AG08395 (cell line): ENCODE measurements around the gene CEP55.
A peak's percentile ranks its signal among the peaks of the same experiment; 100 is the strongest.
"Not testable (repeated sequence)": the region's sequence is repeated elsewhere in the genome, so short reads cannot be mapped to it uniquely, and the experiment has no call there.

Experiments used
- DNase-seq: peaks from one replicate; pipeline ENCODE4 v3.0.0; 2012; ENCODE audit warnings: mixed read lengths, low spot score

The CEP55 gene

DNA sequence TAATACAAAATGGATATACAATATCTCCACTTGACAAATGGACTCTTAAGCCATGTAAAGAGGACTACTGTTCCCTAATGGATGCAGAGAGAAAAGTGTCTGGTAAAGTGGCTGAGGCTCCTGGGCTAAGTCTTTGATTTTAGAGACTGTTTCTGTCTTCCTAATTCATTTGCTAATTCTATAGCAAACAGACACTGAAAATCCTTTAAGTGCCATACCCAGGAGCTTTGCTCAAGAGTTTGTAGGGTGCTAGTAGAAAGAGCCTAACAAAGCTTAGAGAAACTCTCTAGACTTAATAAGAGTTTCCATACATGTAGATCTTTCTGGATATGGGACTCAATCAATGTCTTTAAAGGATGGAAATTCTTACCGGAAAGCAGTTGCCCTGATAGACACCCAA, 16.7 kb downstream of the CEP55 start:
- no peak for DNase-seq

DNA sequence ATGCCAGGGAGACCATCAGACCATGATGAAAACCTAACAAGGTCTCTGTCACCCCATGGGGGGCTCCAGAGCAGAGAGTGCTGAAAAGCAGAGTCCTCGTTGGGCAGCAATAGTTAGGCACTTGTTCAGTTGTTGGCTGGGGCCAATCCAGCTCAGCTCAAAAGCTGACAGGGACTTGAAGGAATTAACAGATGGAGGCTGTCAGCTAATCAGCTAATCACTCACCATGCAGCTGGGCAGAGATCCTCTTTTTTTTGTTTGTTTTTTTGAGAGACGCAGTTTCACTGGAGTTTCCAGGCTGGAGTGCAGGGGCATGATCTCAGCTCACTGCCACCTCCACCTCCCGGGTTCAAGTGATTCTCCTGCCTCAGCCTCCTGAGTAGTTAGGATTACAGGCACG, 18.1 kb downstream of the CEP55 start:
- DNase-seq, result no peak

DNA sequence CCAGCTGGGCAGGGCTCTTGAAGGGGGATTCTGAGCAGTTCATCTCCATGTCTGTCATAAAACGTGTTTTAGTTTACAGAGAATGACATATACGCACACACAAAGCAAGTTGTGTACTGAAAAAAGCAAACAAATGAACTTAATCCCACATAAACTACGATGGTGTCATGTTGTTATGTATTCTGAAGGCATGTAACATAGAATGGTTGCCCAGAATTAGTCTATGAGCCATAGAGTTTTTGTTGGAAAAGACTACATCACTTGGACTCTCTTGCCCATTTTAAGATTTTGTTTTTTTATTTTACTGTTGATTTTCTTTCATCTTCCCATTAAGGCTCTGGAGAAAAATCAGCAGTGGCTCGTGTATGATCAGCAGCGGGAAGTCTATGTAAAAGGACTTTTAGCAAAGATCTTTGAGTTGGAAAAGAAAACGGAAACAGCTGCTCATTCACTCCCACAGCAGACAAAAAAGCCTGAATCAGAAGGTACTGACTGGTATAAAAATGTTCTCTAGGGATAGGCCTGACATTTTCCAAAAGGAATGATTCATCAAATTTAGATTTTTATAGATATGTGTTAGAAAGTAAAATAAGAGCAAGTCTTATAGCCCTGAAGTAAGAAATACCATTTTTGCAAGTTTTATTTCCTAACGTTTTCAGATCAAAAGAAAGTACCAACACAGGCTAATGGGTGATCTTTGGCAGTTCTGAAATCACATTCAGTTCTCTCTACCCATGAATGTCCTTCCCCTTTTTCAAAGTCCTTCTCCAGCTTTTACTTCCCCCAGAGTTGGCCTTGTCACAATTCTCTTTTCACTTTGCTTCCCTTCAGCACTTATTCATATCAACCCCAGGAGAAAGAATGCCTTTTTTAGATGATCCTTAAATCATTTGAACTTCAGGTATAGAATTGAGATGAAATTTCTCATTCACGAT, 18.9 kb downstream of the CEP55 start:
- DNase-seq, result peak; percentile 19

DNA sequence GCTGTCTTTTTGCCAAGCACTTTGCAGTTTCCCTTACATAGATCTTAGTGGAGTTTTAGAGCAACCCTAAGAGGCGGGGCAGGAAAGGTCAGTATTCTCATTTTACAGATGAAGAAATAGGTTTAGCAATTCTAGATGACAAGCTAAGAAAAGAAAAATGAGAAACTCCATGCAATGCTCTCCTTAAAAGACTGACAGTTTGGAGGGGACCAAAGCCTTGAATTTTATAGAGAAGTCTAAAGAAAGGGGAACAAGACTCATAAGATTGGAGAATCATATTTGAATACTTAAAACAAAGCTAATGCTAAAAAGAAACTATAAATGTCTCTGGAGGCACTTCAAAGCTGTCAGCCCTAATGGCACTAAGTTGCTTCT, 19.6 kb downstream of the CEP55 start:
- DNase-seq, result no peak

DNA sequence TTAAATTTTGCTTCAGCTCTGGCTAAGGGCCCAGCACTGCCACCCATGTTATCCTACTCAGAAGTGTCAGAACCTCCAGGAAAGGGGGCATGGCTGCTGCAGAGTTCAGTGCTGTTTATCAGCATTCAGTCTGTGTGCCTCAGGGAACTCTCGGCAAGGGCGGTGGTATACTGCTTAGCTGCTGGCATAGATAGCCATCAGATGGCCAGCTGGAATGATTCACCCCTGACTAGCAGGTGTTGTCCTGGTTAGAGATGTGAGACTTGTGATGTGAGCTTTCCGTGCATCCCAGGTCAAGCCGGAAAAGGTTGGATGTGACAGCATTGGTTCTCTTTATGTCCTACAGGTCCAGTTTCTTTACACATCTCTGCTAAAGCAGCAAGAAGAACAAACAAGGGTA, 22.1 kb downstream of the CEP55 start:
- DNase-seq, result no peak

DNA sequence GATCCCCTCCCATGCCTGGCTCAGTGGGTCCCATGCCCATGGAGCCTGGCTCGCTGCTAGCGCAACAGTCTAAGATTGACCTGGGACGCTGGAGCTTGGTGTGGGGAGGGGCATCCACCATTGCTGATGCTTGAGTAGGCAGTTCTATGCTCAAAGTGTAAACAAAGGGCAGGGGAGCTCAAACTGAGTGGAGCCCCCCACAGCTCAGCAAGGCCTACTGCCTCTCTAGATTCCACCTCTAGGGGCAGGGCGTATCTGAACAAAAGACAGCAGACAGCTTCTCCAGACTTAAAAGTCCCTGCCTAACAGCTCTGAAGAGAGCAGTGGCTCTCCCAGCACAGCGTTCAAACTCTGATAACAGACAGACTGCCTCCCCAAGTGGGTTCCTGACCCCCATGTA, 38.9 kb downstream of the CEP55 start:
- no peak for DNase-seq

DNA sequence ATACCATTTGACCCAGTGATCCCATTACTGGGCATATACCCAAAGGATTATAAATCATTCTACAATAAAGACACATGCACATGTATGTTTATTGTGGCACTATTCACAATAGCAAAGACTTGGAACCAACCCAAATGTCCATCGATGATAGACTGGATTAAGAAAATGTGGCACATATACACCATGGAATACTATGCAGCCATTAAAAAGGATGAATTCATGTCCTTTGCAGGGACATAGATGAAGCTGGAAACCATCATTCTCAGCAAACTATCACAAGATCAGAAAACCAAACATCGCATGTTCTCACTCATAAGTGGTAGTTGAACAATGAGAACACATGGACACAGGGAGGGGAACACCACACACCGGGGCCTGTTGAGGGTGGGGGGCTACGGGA, 44.5 kb downstream of the CEP55 start:
- DNase-seq, result not testable (repeated sequence)

DNA sequence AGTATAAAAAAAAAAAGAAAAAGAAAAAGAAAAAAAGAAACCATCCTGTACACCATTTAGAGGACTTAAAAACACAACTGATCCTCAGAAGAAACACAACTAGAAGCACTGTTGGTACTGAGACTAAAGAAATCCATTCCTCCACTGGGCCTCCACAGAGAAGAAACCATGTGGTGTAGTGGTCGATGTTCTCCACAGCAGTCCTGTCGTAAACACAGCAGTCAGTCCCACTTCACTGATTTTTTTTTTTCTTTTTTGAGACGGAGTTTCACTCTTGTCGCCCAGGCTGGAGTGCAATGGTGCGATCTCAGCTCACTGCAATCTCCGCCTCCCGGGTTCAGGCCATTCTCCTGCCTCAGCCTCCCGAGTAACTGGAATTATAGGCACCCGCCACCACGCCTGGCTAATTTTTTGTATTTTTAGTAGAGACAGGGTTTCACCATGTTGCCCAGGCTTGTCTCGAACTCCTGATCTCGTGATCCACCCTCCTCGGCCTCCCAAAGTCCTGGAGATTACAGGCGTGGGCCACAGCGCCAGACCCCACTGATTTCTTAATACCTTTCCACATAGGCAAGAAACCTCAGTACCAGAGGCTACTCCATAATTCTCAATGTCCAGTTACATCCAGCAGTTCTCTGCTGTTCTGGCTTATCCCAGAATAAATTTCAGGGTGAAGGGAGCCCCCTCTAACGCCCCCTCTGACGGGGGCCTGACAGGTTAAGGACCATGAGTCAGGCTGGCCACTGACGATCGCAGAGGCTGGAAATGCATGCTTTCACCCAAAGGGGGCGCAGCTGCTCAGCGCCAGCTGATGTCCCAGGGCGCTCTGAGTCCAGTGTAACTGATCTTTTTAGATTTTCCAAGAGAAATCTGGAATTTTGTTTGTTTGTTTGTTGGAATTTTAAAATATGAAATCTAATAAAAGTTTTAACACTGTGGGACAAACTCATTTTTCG, 45.3 kb downstream of the CEP55 start:
- peak; percentile 61 for DNase-seq

DNA sequence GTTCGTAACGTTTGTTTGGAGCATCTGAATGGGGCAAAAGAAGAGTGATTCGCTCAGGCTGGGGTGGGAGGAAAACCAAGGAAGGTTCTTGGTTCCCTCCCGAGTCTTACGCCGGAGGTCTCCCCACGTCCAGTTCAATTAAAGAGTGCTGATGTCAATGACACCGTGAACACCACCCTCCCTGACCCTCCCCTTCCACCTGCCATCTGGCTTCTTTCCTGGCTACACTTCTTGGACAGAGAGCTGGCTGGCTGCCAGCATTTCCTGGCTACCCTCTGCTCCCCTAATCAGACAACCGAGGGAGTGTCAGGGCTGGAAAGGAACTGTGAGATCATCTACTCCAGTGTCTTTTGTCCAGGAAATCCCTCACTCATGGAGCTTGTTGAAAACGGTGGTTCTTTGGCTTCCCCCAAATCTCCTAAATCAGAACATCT, 46.0 kb downstream of the CEP55 start:
- peak; percentile 34 for DNase-seq

DNA sequence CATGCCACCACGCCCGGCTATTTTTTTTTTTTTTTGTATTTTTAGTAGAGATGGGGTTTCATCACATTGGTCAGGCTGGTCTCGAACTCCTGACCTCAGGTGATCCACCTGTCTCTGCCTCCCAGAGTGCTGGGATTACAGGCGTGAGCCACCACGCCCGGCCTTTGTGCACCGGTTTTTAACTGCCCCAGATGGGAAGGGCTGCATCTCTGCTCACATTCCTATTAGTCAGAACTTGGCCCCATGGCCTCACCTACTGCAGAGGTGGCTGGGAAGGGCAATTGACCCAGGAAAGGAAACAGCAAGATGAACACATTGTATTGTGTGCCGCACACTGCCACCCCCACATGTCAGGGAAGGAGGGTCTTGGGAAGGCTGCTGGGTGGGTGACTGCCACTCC, 50.6 kb downstream of the CEP55 start:
- not testable (repeated sequence) for DNase-seq

DNA sequence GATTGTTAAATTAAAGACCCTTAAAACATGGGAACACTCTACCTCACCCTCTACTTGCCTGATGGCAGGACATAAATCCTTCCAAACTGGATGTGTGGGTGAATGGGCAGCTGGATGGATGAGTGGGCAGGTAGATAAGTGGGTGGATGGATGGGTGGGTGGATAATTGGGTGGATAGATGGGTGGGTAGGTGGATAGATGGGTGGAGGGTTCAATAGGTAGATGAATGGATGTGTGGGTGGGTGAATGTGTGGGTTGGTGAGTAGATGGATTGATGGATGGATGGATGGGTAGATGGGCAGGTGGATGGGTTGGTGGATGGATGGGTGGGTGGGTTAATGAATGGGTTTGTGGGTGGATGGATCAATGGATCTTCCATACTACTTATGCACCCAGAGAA, 51.1 kb downstream of the CEP55 start:
- no peak for DNase-seq

DNA sequence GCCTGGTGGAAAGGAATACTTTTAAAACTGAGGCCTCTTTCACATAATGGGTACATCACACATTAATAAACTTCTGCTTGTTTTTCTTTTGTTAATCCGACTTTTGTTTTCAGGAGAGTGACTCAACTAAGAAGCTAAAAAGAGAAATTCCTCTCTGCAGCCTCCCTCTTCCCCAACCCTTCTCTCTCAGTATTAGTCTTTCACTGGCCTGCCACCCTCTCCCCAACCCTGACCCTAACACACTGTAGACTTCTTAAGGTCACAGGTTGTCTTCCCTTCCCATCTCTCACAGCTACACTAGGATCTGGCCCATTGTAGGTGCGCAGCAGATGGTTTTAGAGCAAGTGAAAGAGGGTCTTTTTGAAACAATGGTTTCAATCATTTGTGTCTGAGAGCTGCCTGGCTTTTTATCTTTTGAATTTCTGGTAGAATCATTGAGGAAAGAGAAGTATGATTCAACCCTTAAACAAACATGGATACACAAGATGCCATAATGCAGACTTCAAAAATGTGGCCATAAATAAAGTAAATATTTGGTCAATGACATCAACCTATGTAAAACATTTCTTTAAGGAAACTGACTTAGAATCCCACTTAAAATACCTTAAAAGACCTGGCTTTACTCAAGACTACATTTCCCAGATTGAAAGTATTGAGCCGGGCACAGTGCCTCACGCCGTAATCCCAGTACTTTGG, 52.1 kb downstream of the CEP55 start:
- DNase-seq, result no peak

DNA sequence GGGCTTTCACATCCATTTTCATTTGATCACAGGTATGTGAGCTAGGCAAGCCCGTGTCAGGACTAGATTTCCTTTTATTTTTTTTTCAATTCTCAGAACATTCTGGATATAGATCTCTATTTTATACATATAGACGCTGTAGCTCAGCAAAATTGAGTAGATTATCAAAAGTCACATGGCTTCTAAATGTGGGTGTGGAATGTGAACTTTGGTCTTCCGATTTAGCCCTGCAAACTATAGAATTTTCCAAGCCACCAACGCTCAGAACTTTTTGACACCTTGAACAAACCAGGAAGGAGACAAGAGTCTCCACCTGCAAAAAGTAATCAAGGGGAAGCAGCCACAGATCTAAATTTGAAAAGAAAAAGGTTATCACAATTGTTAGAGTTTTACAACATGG, 54.2 kb downstream of the CEP55 start:
- no peak for DNase-seq

DNA sequence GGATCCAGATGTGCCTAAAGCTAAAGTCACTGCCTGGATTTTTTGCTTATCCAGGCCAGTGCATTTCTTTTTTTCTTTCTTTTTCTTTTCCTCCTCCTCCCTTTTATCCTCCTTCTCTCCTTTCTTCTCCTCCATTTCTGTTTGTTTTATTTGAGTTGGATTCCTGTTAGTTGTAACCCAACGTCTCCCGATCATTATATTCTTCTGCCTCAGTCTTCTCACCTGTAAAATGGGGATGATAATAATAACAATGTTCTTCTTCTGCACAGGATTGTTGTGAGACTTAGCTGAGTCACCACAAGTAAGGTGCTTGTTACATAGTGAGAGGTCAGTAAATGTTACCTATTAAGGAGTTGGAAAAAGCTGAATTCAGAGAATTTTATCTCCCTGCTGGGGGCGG, 56.4 kb downstream of the CEP55 start:
- DNase-seq, result no peak

DNA sequence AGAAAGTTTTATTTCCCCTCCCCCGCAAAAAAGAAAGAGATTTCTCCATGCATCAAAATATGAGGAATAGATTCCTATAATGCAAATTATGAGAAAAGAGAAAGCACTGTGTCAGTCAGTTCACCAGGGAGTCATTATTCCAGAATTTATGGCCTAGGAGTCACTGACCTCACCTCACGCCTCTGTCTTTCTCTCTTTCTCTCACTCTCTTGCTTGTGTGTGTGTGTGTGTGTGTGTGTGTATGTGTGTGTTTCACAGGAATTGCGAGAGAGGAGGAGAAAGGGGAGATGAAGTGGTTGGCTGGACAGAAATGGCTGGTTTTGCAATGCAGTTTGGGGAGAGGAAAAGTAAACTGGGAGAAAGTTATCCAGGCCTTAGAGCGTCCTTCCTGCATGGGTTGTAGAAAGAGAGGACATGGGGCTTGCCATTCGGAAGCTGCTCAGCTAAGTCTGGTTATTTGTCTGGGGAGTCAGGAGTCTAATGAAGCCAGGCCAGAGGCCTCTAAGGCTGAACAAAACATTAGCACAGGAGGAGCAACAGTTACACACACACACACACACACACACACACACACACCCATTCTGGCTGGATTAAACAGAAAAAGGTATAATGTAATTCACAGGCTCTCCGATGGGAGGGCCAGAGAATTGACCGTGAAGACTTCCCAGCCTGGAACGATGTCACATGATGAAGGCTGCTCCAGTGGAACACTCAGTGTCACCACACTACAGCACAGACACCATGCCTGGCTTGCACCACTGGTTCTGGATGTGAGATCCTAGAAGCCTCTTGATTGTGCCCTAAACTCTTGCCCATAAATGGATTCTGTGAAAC, 57.3 kb downstream of the CEP55 start:
- no peak for DNase-seq

DNA sequence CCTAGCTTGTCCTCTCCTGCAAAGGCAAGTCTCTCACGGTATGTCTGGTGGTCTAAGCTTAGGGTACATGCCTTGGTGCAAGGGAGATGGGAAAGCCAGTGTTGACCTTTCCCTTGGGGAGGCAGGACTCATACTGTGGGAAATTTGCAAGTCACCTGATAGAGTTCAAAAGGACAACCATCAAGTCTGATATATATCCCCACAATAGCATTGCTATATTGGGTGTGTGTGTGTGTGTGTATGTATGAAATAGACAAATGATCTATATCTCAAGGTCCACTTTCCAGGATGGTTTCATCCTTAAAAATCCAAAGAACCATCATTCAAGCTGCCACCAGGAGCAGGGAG, 57.9 kb downstream of the CEP55 start:
- no peak for DNase-seq

DNA sequence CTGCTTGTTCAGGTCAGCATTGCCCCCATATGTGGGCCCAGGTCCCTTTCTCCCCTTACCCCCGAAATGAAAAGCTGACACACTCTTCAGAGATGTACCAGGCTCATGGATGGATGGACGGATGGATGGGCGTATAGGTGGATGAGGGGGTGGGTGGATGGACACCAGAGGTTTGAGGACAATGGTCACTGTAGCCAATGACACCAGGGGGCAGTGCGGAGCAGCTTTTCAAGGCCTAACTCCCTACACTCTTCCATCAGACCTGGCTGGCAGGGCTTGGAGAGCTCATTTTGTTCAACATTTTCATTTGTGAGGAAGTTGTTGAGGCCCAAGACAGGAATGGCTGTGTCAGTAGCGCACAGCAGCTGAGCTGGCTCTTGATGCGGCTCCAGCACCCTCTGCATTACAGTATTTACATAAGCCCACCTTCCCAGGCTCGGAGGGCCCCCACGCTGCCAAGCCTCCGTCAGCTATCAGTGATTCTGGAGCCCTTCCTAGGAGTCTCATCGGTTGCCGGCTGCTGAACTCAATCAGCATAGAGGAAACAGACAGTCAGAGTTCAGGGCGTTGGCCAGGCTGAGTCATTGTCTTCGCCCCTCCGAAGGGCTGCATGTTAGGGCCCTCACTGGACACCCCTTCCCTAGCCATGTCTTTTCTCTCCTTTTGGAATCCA, 58.5 kb downstream of the CEP55 start:
- DNase-seq, result peak; percentile 78

DNA sequence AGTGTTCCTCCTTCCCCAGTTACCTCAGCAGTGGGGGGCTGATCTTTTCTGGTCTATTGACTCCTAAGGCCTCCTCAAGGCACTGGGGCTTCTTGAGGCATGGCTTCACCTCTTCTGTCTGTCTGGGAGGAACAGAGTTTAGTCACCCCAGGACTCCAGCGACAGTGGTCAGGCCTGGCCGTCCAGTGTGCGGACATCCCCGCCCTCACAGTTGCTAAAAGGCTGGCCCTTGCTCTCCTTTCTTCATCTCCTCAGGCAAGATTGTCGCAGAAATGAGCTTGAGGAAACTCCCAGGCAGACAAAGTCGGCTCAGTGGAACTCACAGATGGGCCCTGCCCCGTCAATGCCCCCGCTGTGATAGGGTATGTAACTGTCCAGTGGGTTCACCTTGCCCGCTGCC, 63.1 kb downstream of the CEP55 start:
- no peak for DNase-seq

DNA sequence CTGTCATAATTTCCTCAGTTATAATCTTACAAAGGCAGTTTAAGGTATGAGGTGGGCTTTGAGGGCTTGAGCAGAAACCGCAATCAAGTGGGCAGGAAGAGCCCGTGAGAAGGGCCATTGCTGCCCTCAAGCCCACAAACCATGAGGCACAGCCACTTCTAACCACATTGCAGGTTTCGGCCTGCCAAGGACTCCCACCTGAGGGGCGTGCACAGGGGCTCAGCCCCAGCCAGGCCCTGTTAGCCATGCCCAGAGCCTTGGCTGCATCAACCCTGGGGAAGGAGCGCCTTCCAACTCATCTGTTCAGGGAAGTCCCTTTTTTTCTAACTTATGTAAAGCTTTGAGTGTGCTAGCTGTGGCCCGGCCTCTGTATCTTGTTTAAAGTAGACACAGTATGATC, 64.1 kb downstream of the CEP55 start:
- DNase-seq, result no peak

DNA sequence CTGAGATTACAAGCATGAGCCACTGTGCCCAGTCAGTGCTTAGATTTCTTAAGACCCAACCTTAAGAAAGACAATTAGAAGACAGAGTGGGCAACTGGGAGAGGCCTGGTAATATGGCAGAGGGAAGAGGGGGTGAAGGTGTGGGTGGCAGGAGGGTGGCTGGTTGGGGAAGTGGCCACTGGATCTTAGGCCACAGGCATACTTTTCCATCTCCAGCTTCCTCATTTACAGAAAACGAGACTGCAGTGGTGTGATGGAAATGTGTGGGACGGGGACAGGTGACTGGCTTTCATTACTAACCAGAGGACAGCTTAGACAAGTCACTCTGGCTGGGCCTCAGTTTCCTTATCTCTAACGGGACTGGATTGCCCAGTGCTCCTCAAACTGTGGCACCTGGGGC, 69.0 kb downstream of the CEP55 start:
- DNase-seq, result no peak
